HL-60/S4 treated with phorbol 12-myristate 13-acetate at 8.2 ng/mL for 4 days and 3 days (cell line): ENCODE results near the gene MOV10L1.

Source experiments
- in situ Hi-C: fragments of 300-500 bp; cut with MboI; formaldehyde crosslinking; loops from 2 replicates; pipeline ENCODE4 v1.15.0; 2022; ENCODE audit warnings: low sequenced_read_pairs

Gene MOV10L1

GRCh38 chr22:50173311-50173982, 83.6 kb downstream of the MOV10L1 start:
- in situ Hi-C loops = no loop called here

DNA sequence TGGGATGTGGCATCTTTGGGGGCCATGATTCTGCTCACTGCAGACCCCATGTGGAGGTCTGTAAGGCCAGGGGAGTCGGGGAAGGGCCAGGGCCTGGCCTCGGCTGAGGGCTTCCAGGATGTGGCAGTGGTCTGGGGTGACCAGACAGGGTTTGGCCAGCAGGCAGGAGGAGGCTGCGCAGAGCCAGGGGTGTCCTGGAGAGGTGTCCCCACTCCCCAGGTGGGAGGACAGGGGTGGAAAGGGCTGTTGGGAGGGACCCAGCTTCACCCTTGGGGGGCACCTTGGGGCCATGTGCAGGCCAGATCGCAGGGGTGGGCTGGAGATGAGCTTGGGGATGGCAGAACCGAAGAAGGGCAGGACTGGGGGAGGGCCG, 84.2 kb downstream of the MOV10L1 start:
- in situ Hi-C loops = no loop called here

DNA sequence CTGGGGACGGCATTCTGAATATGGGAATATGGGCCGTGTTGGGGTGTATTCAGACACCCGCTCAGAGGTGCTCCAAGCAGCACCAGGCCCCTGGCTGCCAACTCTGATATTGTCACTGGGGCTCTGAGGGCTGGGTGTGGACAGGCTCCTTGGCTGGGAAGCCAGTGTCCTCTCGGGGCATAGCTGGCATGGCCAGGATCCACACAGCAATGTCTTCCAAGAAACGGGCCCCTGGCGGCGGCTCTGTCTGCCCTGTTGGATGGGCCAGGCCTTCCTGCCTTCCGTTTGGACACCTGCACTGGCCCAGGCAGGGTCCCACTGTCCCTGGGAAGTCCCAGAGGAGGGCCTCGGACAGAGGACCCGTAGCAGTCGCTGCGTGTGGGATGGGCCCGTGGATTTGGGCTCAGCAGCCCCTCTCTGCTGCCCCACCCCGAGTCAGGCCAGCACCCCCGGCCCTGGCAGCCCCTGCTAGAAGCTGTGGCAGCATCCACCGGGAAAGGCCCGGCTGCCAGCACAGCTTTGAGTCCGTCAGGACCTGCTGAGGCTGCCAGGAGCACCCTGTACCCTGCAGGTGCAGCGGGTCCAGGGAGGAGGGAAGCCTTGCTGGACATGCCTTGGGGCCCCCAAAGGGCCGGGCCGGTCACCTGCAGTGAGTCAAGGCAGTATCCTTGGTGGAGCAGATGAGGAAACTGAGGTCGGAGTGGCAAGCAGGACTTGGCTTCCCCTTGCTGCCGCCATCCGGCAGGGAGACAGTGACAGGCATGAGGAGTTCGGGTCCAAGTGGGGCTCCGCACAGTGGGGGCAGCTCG, 84.8 kb downstream of the MOV10L1 start:
- in situ Hi-C loops = no loop called here

DNA sequence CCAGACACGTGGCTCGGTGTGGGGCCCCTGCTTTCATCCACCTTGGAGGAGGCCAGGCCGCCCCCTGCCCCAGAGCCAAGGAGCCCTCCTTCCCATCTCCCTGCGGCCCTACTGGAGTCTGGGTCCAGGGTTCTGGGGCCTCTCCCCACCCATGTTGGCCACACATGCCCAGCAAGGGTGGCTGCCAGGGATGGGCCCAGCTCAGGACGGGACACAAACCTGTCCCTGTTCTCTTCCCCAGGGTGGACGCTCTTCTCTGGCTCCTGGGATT, 85.3 kb downstream of the MOV10L1 start:
- in situ Hi-C loops = no loop called here

- in situ Hi-C loops = no loop called here
Observed at GRCh38 chr22:50175921-50176849, 86.4 kb downstream of the MOV10L1 start.

GRCh38 chr22:50176850-50177536, 87.2 kb downstream of the MOV10L1 start:
- in situ Hi-C loops = no loop called here

DNA sequence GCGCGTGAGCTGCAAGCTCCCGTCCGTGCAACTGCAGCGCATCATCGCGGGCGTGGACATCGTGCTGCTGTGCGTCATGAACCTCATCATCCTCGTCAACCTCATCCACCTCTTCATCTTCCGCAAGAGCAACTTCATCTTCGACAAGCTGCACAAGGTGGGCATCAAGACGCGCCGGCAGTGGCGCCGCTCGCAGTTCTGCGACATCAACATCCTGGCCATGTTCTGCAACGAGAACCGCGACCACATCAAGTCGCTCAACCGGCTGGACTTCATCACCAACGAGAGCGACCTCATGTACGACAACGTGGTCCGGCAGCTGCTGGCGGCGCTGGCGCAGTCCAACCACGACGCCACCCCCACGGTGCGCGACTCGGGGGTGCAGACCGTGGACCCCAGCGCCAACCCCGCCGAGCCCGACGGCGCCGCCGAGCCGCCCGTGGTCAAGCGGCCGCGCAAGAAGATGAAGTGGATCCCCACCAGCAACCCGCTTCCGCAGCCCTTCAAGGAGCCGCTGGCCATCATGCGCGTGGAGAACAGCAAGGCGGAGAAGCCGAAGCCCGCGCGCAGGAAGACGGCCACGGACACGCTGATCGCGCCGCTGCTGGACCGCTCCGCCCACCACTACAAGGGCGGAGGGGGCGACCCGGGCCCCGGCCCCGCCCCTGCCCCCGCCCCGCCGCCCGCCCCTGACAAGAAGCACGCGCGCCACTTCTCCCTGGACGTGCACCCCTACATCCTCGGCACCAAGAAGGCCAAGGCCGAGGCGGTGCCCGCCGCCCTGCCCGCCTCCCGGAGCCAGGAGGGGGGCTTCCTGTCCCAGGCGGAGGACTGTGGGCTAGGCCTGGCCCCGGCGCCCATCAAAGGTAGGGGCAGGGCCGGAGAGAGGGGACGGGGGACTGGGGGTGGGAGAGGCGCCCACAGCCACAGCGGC, 88.0 kb downstream of the MOV10L1 start:
- in situ Hi-C loops = no loop called here

GRCh38 chr22:50178471-50178864, 88.7 kb downstream of the MOV10L1 start:
- in situ Hi-C loops = no loop called here

DNA sequence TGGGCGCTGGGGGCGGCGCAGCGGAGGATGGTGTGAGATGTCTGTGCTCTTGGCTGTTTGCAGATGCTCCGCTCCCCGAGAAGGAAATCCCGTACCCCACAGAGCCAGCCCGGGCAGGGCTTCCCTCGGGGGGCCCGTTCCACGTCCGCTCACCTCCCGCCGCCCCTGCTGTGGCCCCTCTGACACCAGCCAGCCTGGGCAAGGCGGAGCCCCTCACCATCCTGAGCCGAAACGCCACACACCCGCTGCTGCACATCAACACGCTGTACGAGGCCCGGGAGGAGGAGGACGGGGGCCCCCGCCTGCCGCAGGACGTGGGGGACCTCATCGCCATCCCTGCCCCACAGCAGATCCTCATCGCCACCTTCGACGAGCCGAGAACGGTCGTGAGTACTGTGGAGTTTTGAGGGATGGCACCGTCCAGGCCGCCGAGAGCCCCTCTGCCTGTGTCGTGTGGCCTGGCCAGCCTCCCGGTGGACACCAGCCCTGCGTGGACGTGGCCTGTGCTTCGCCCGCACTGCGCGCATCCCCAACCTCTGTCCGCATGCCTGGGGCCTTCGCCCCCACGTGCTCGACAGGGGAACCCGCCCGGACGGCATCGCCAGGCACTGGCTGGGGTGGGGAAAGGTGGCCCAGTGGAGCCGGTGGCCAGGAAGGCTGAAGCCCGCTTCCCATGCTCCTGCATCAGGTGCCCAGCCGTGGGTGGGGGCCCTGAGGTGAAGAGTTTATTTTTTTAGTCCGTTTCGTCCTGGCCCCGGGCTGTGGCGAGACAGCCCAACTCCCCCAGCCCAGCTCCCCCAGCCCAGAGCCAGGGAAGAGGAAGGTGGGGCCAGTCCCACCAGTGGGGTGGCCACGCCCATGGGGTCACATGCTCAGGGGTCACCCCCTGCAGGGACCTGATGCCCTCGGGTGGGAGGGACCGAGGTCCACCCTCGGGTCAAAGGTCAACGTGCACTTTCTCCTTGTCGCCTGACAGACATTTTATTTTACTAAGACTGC, 89.4 kb downstream of the MOV10L1 start:
- in situ Hi-C loops = no loop called here

DNA sequence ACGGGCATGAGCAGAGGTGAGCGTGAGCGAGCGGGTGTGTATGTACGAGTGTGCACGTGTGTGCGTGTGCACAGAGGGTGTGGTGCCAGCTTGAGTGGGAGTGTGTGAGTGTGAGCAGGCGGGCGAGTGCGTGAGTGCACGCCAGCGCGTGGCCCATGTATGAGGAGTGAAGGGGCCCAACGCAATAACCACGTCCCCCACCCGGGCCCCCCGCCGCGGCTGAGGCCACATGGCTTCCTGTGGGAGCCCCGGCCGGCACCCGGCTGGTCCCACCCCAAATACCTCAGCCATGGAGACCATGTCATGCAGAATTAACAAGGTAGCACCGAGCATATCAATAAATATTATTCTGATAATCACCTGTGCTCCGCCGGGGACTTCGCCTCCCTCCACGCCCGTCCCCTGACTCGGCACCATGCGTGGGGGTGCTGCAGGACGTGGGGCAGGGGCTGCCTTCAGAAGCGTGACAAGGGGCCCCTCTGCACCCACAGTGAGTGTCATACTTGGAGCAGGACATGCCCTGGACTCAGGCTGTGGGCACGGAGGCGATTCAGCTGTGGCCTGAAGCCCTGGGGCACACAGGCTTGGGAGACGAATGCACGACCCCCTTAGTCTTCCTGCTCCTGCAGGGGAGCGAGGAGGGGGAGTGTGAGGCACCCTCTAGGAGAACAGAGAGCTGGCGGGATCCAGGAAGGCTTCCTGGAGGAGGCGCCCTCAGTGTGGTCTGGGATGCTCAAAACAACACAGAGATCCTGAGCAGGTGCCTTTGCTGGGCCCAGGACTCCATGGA, 90.3 kb downstream of the MOV10L1 start:
- in situ Hi-C loops = no loop called here

- in situ Hi-C loops = no loop called here
Observed at GRCh38 chr22:50180727-50181521, 91.1 kb downstream of the MOV10L1 start.

GRCh38 chr22:50182176-50183081, 92.6 kb downstream of the MOV10L1 start:
- in situ Hi-C loops = no loop called here

DNA sequence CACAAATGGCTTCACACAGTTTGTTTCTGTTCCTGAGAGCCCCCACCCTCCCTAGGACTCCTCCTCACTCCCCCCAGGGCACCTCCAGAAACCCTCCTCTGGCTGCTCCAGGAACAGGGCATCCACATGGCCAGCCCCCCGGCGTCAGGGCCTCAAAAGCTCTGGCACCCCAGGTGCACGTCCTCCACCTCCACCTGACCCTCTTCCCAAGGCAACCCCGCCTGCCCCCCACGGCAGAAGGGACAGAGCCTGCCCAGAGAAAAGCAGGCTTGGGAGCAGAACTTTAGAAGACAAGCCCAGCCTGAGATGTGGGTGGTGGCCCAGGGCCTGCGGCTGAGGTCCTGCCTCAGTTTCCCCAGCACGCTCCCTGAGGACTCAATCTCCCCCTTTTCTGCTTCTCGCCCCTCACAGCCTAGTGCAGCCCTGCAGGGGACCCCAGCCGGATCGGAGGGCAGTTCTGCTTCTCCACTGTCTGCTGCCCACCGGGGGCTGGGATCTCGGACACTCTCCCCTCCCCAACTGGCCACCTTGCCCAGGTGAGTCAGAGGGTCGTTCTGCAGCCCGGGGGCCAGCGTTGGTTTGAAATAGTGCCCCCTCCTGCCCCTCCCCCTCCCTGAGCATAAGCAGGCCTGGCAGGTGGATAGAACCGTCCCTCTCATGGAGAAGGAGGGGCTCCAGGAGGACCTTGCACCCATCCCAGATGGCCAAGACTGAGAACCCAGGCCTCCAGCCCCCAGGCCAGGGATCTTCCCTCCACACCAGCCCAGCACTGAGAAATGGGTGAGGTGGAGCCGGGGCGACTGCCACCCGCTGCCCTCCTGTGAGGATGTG, 93.5 kb downstream of the MOV10L1 start:
- in situ Hi-C loops = no loop called here

- in situ Hi-C loops = no loop called here
Observed at GRCh38 chr22:50184004-50184901, 94.4 kb downstream of the MOV10L1 start.
